Measurements from ENCODE around the gene SLC6A9.

- TF ChIP-seq FOXM1 (IDR thresholded peaks at IDR 0.05; ENCODE audit: borderline replicate concordance) (no peak), BHLHE40 (IDR thresholded peaks at IDR 0.05; ENCODE audit: borderline replicate concordance) (no peak), FOXK2 (IDR thresholded peaks at IDR 0.05) (no peak), TARDBP (IDR thresholded peaks at IDR 0.05) (no peak), HDGF (IDR thresholded peaks at IDR 0.05; ENCODE audit: borderline replicate concordance) (no peak), SP1 (IDR thresholded peaks at IDR 0.05) (no peak), FOXA1 (IDR thresholded peaks at IDR 0.05) (no peak), L3MBTL2 (conservative IDR thresholded peaks at IDR 0.05) (no peak), CTBP1 (IDR thresholded peaks at IDR 0.05; ENCODE audit: borderline replicate concordance) (no peak), ARNT (IDR thresholded peaks at IDR 0.05) (no peak)
- TF ChIP-seq, protein P1, sequence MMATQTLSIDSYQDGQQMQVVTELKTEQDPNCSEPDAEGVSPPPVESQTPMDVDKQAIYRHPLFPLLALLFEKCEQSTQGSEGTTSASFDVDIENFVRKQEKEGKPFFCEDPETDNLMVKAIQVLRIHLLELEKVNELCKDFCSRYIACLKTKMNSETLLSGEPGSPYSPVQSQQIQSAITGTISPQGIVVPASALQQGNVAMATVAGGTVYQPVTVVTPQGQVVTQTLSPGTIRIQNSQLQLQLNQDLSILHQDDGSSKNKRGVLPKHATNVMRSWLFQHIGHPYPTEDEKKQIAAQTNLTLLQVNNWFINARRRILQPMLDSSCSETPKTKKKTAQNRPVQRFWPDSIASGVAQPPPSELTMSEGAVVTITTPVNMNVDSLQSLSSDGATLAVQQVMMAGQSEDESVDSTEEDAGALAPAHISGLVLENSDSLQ (IDR thresholded peaks at IDR 0.05) = no peak
These were observed 1.9 kb downstream of the SLC6A9 start for GRCh38 chr1:44029260-44029910.
